ENCODE results near the gene STX5.
A peak's percentile ranks its signal among the peaks of the same experiment; 100 is the strongest.
"Not testable (repeated sequence)": the region's sequence is repeated elsewhere in the genome, so short reads cannot be mapped to it uniquely, and the experiment has no call there.

The STX5 gene

DNA sequence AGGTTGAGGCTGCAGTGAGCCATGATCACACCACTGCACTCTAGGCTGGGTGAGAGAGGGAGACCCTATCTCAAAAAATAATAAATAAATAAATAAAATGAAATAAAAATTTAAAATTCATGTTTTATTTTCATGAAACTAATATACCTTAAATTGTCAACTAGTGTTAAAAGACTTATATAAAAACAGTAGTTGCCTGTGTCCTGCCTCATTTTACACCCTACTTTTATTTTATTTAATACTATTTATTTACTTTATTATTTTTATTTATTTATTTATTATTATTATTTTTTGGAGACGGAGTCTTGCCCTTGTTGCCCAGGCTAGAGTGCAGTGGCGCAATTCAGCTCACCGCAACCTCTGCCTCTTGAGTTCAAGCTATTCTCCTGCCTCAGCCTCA is 12.3 kb upstream of the STX5 start:
- TF ChIP-seq, protein P1, sequence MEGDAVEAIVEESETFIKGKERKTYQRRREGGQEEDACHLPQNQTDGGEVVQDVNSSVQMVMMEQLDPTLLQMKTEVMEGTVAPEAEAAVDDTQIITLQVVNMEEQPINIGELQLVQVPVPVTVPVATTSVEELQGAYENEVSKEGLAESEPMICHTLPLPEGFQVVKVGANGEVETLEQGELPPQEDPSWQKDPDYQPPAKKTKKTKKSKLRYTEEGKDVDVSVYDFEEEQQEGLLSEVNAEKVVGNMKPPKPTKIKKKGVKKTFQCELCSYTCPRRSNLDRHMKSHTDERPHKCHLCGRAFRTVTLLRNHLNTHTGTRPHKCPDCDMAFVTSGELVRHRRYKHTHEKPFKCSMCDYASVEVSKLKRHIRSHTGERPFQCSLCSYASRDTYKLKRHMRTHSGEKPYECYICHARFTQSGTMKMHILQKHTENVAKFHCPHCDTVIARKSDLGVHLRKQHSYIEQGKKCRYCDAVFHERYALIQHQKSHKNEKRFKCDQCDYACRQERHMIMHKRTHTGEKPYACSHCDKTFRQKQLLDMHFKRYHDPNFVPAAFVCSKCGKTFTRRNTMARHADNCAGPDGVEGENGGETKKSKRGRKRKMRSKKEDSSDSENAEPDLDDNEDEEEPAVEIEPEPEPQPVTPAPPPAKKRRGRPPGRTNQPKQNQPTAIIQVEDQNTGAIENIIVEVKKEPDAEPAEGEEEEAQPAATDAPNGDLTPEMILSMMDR (conservative IDR thresholded peaks at IDR 0.05; ENCODE audit: low read length) = no peak
- no peak for DNase-seq (ENCODE audit: low read depth)
- no peak overlapping the region for H3K4me3 ChIP-seq (ENCODE audit: low read length)

DNA sequence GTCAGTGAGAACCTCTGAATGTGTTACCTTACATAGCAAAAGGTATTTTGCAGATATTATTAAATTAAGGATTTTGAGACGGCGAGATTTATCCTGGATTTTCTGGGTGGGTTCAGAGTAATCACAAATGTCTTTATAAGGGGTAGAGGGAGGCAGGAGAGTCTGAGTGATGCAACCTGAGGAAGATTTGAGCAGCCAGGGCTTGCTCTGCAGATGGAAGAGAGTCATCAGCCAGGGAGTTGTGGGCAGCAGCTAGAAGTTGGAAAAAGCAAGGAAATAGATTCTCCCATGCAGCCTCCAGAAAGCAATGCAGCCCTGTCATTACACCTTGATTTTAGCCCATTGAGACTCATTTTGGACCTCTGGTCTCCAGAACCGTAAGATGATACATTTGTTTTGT is 11.6 kb upstream of the STX5 start:
- H3K4me3 ChIP-seq (ENCODE audit: low read length) = no peak overlapping the region
- TF ChIP-seq, protein P1 (conservative IDR thresholded peaks at IDR 0.05; ENCODE audit: low read length) = no peak
- DNase-seq (ENCODE audit: low read depth) = peak; percentile 31

DNA sequence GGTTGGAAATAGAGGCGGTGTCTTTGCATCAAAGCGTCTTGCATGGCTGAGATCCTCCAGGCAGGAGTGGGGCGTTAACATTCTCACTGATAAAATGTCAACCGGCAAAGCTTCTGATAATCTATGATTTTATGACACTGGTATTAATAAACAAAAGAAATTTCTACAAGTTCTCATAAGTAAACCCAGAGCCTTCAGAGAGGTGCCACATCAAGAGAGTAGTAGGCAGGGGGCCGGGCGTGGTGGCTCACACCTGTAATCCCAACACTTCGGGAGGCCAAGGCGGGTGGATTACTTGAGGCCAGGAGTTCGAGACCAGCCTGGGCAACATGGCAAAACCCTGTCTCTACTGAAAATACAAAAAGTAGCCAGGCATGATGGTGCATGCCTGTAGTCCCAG is 11.0 kb upstream of the STX5 start:
- DNase-seq (ENCODE audit: low read depth); H3K4me3 ChIP-seq (ENCODE audit: low read length): not testable (repeated sequence)

DNA sequence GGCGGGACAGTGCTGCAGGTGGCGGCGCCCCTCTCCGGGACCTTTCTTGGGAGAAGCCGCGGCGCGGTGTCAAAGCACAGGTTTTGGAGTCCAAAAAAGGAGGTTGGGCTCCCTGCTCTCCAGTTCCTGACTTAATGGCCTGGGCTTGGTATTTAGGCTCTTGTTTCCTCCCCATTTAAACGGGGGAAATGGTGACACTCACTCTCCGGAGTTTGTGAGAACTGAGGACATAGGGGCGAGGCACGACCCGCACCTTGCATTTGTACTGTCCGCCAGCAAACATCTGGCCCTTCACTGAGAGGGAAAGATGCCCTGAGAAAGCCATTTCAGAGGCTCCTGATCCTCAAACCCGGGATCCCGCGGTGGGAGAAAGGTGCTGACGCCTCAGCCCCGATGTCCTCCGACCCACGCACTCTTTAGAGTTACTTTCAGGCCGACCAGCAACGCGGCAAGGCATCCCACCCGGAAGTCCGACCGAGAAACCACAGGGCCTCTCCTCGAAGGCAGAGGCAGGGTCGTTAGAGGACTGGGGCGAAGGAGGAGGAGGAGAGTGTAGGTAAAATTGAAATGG is 10.4 kb upstream of the STX5 start:
- no peak for DNase-seq (ENCODE audit: low read depth)
- peak overlapping the region; percentile 56 for H3K4me3 ChIP-seq (ENCODE audit: low read length)
- TF ChIP-seq, protein P1 (conservative IDR thresholded peaks at IDR 0.05; ENCODE audit: low read length) = no peak

DNA sequence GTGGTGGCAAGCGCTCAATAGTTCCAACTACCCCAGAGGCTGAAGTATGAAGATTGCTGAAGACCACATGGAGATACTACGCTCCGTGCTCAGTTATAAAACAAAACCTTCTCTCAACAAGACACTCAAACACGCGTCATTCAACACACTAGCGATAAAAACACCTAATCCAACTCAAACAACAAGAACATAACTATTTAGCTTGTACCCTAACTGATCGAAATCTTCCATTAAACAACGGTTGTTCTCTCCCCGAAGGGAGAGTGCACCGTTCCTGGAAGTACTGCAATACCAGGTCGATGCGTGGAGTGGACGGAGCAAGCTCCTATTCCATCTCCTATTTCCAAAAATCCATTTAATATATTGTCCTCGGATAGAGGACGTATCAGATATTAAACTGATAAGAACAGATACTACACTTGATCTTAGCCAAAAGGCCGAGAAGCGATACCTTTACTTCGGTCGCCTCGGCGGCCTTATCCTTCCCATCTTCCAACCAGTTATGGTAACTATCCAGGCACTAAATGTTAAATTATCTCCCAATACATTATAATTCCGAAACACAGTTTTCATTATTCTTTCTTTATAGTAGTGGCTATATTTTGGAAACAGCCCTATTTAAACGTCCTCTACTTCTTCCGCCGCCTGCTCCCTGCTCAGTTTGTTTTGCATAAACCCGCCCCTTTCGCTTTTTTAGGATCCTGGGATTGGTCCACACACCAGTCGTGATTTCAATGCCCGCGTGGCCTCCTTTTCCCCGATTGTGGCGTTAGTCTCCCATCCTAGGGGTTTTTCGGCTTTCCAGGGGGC is 9.7 kb upstream of the STX5 start:
- TF ChIP-seq, protein P1 (conservative IDR thresholded peaks at IDR 0.05; ENCODE audit: low read length) = no peak
- peak overlapping the region; percentile 56 for H3K4me3 ChIP-seq (ENCODE audit: low read length)
- peak; percentile 100 for DNase-seq (ENCODE audit: low read depth)

DNA sequence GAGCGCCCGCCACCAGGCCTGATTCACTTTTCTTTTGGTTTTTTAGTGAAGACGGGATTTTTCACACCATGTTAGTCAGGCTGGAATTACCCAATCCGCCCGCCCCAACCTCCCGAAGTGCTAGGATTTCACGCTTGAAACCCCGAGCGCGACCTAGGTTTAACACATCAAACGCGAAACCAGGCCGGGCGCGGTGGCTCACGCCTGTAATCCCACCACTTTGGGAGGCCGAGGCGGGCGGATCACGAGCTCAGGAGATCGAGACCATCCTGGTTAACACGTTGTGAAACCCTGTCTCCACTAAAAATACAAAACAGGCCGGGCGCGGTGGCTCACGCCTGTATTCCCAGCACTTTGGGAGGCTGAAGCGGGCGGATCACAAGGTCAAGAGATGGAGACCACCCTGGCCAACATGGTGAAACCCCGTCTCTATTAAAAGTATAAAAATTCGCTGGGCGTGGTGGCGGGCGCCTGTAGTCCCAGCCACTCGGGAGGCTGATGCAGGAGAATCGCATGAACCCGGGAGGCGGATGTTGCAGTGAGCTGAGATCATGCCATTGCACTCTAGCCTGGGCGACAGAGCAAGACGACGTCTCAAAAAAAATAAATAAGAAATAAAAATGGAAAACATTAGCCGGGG is 9.0 kb upstream of the STX5 start:
- peak overlapping the region; percentile 94 for H3K4me3 ChIP-seq (ENCODE audit: low read length)
- peak; percentile 83 for DNase-seq (ENCODE audit: low read depth)

DNA sequence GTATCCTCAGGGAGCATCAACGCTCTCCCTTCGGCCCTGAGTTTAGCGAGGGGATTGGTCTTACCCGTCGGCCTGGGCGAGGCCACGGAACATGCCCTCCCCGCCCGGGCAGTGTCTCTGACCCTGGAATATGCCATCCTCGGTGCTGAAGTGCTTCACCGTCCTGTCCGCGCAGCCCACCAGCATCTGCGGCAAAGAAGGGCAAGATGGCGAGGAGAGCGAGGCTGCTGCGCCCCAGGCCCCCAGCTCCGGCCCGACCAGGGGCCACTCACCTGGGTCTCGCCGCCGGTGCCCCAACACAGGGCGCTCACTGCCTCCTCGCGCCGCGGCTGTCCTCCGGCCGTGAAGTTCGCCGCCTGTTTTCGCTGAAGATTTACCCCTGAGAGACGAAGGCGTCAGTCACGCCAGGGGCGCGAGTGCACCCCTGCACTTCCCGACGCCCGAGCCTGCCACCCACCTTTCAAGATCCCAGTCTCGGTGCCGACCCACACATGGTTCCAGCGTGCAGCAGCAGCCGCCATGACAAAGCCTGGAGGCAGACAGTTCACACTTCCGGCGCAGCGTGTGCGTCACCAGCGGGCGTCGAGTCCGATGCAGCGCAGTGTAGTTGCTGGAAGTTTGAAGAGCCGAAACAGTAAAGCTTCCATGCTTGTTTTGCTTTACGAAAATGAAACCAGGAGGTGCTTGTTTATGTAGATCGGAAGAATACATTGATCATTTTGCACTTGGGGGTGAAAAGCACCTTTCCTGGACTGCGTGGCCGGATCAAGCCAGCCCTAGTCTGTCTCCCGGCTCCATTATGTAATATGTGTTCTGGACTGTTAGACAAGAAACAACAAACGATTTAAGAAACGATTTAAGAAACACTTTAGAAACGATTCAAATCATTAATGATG is 7.4 kb upstream of the STX5 start, which contains the start of gene WDR74:
Gene WDR74, minus strand, starts transcription at position 541 of the 896 bp plus-strand sequence. Its CDS starts 20 bp downstream, at position 521.
- peak; percentile 88 for DNase-seq (ENCODE audit: low read depth)
- TF ChIP-seq, protein P1 (conservative IDR thresholded peaks at IDR 0.05; ENCODE audit: low read length) = no peak

More for the DNA sequence above, 7.4 kb upstream of the STX5 start, which contains the start of gene WDR74:
- H3K4me3 ChIP-seq (ENCODE audit: low read length) = peak within 1 kb of the TSS; percentile 94
